Measurements from ENCODE around the gene TRMT112.

TRMT112 gene

GRCh38 chr11:64275031-64275800 is 42.1 kb downstream of the TRMT112 start:
- no peak for TF ChIP-seq REST (IDR thresholded peaks at IDR 0.05; ENCODE audit: insufficient read depth in 1 of 2, low read depth in 2 of 2, low read length in 2 of 2)
- no peak for TF ChIP-seq TAF1 (IDR thresholded peaks at IDR 0.05; ENCODE audit: borderline replicate concordance, insufficient read depth, low read length)
- no peak for TF ChIP-seq POLR2AphosphoS5 (IDR thresholded peaks at IDR 0.05; ENCODE audit: low read depth, low read length)
- TF ChIP-seq FOXP2 (optimal IDR thresholded peaks at IDR 0.05; ENCODE audit: borderline replicate concordance, extremely low read depth, extremely low read length, insufficient read depth) = no peak
- no peak for TF ChIP-seq SIN3A (IDR thresholded peaks at IDR 0.05; ENCODE audit: borderline replicate concordance, insufficient read depth, low read length)

GRCh38 chr11:64269540-64270220 is 47.7 kb downstream of the TRMT112 start:
- TF ChIP-seq FOXP2 (optimal IDR thresholded peaks at IDR 0.05; ENCODE audit: borderline replicate concordance, extremely low read depth, extremely low read length, insufficient read depth) = no peak
- TF ChIP-seq TAF1 (IDR thresholded peaks at IDR 0.05; ENCODE audit: borderline replicate concordance, insufficient read depth, low read length) = peak; percentile 81; the same call in 1 of the 2 replicates
- peak; percentile 92 for TF ChIP-seq SIN3A (IDR thresholded peaks at IDR 0.05; ENCODE audit: borderline replicate concordance, insufficient read depth, low read length)
- peak; percentile 9; the same call in 1 of the 2 replicates for TF ChIP-seq POLR2AphosphoS5 (IDR thresholded peaks at IDR 0.05; ENCODE audit: low read depth, low read length)
- 0 out of 4 replicates have a peak, but pooled peaks of 1 of the 2 experiments have one; percentile 6 for TF ChIP-seq REST (IDR thresholded peaks at IDR 0.05; ENCODE audit: insufficient read depth in 1 of 2, low read depth in 2 of 2, low read length in 2 of 2)

GRCh38 chr11:64268893-64269539 is 48.3 kb downstream of the TRMT112 start:
- TF ChIP-seq FOXP2 (optimal IDR thresholded peaks at IDR 0.05; ENCODE audit: borderline replicate concordance, extremely low read depth, extremely low read length, insufficient read depth) = no peak
- TF ChIP-seq REST (IDR thresholded peaks at IDR 0.05; ENCODE audit: insufficient read depth in 1 of 2, low read depth in 2 of 2, low read length in 2 of 2) = 0 out of 4 replicates have a peak, but pooled peaks of 1 of the 2 experiments have one; percentile 25
- TF ChIP-seq TAF1 (IDR thresholded peaks at IDR 0.05; ENCODE audit: borderline replicate concordance, insufficient read depth, low read length) = no peak
- TF ChIP-seq POLR2AphosphoS5 (IDR thresholded peaks at IDR 0.05; ENCODE audit: low read depth, low read length) = 0 out of 2 replicates have a peak, but pooled peaks have one; percentile 5
- TF ChIP-seq SIN3A (IDR thresholded peaks at IDR 0.05; ENCODE audit: borderline replicate concordance, insufficient read depth, low read length) = no peak

- TF ChIP-seq SIN3A (IDR thresholded peaks at IDR 0.05; ENCODE audit: borderline replicate concordance, insufficient read depth, low read length) = 0 out of 2 replicates have a peak, but pooled peaks have one; percentile 30
- TF ChIP-seq TAF1 (IDR thresholded peaks at IDR 0.05; ENCODE audit: borderline replicate concordance, insufficient read depth, low read length) = no peak
- no peak for TF ChIP-seq REST (IDR thresholded peaks at IDR 0.05; ENCODE audit: insufficient read depth in 1 of 2, low read depth in 2 of 2, low read length in 2 of 2)
- TF ChIP-seq FOXP2 (optimal IDR thresholded peaks at IDR 0.05; ENCODE audit: borderline replicate concordance, extremely low read depth, extremely low read length, insufficient read depth) = no peak
- TF ChIP-seq POLR2AphosphoS5 (IDR thresholded peaks at IDR 0.05; ENCODE audit: low read depth, low read length) = peak; percentile 33
Observed at GRCh38 chr11:64268025-64268892, 49.1 kb downstream of the TRMT112 start.

Data from PFSK-1 (cell line).